Duodenal mucosa (tissue), 2 donors: ENCODE measurements around the gene PYGB.

Experiments
- H3K27ac ChIP-seq: one replicate; pipeline ENCODE4 v1.7.0; 2013; ENCODE audit warnings: low read depth, low read length
- H3K27me3 ChIP-seq, 2 donors: one replicate each; pipeline ENCODE4 v1.7.0; 2013; ENCODE audit warnings: low read length in 2 of 2, control low read depth in 1 of 2; ENCODE audit not compliant: insufficient read depth in 2 of 2, control insufficient read depth in 1 of 2
- H3K36me3 ChIP-seq, 2 donors: one replicate each; pipeline ENCODE4 v1.7.0; 2013; ENCODE audit warnings: low read length in 2 of 2, control low read depth in 1 of 2; ENCODE audit not compliant: insufficient read depth in 2 of 2, control insufficient read depth in 1 of 2
- H3K4me1 ChIP-seq, 2 donors: one replicate each; pipeline ENCODE4 v1.7.0; 2013; ENCODE audit warnings: low read length in 2 of 2, control low read depth in 1 of 2; ENCODE audit not compliant: insufficient read depth in 2 of 2, control insufficient read depth in 1 of 2
- H3K4me3 ChIP-seq, 2 donors: one replicate each; pipeline ENCODE4 v1.7.0; 2013; ENCODE audit warnings: low read length in 2 of 2, low read depth in 1 of 2
- H3K9ac ChIP-seq, 2 donors: one replicate each; pipeline ENCODE4 v1.7.0; 2013; ENCODE audit warnings: low read length in 2 of 2, low read depth in 1 of 2
- H3K9me3 ChIP-seq, 2 donors: one replicate each; pipeline ENCODE4 v1.7.0; 2013; ENCODE audit warnings: low read length in 2 of 2, control low read depth in 1 of 2; ENCODE audit not compliant: control insufficient read depth in 1 of 2

PYGB gene

GRCh38 chr20:25250508-25250907 is 2.6 kb downstream of the PYGB start:
- peaks cover 49 to 54% of the 10 kb centered on the region in 2 donors for H3K4me1 ChIP-seq
- no peak overlapping the region for H3K9ac ChIP-seq
- H3K27me3 ChIP-seq = no peaks in the 10 kb centered on the region
- H3K4me3 ChIP-seq = no peak overlapping the region
- no peaks in the 10 kb centered on the region for H3K9me3 ChIP-seq
- no peak overlapping the region for H3K27ac ChIP-seq
- peaks cover 0 to 6% of the 10 kb centered on the region in 2 donors for H3K36me3 ChIP-seq

GRCh38 chr20:25251019-25251418 is 3.1 kb downstream of the PYGB start:
- Histone ChIP-seq H3K9me3 (no peaks in the 10 kb centered on the region), H3K4me1 (peaks cover 49 to 54% of the 10 kb centered on the region in 2 donors), H3K27ac (no peak overlapping the region), H3K4me3 (no peak overlapping the region), H3K9ac (no peak overlapping the region), H3K27me3 (no peaks in the 10 kb centered on the region), H3K36me3 (peaks cover 0 to 6% of the 10 kb centered on the region in 2 donors)

- Histone ChIP-seq H3K9me3 (no peaks in the 10 kb centered on the region), H3K27ac (no peak overlapping the region), H3K4me1 (peaks cover 44 to 52% of the 10 kb centered on the region in 2 donors), H3K9ac (no peak overlapping the region), H3K36me3 (peaks cover 0 to 6% of the 10 kb centered on the region in 2 donors), H3K27me3 (no peaks in the 10 kb centered on the region), H3K4me3 (no peak overlapping the region)
These were observed 3.7 kb downstream of the PYGB start for GRCh38 chr20:25251558-25251957.

GRCh38 chr20:25252230-25252651 is 4.4 kb downstream of the PYGB start:
- Histone ChIP-seq H3K36me3 (peaks cover 0 to 6% of the 10 kb centered on the region in 2 donors), H3K9me3 (no peaks in the 10 kb centered on the region), H3K9ac (no peak overlapping the region), H3K4me1 (peaks cover 37 to 52% of the 10 kb centered on the region in 2 donors), H3K4me3 (no peak overlapping the region), H3K27me3 (no peaks in the 10 kb centered on the region), H3K27ac (no peak overlapping the region)

- Histone ChIP-seq H3K9ac (peak overlapping the region in 1 of 2 donors; percentile 38), H3K27me3 (no peaks in the 10 kb centered on the region), H3K4me1 (peaks cover 37 to 55% of the 10 kb centered on the region in 2 donors), H3K4me3 (no peak overlapping the region), H3K27ac (no peak overlapping the region), H3K9me3 (no peaks in the 10 kb centered on the region), H3K36me3 (peaks cover 0 to 6% of the 10 kb centered on the region in 2 donors)
These were observed 5.0 kb downstream of the PYGB start for GRCh38 chr20:25252686-25253421.

- no peak overlapping the region for H3K27ac ChIP-seq
- H3K4me3 ChIP-seq = no peak overlapping the region
- no peaks in the 10 kb centered on the region for H3K9me3 ChIP-seq
- H3K4me1 ChIP-seq = peaks cover 40 to 59% of the 10 kb centered on the region in 2 donors
- no peaks in the 10 kb centered on the region for H3K27me3 ChIP-seq
- no peak overlapping the region for H3K9ac ChIP-seq
- H3K36me3 ChIP-seq = peaks cover 0 to 6% of the 10 kb centered on the region in 2 donors
These were observed 5.9 kb downstream of the PYGB start for GRCh38 chr20:25253606-25254275.

- H3K9ac ChIP-seq = no peak overlapping the region
- H3K4me1 ChIP-seq = peaks cover 33 to 52% of the 10 kb centered on the region in 2 donors
- peaks cover 0 to 7% of the 10 kb centered on the region in 2 donors for H3K36me3 ChIP-seq
- H3K9me3 ChIP-seq = no peaks in the 10 kb centered on the region
- peak overlapping the region; percentile 1 for H3K27ac ChIP-seq
- no peaks in the 10 kb centered on the region for H3K27me3 ChIP-seq
- no peak overlapping the region for H3K4me3 ChIP-seq
These were observed 6.7 kb downstream of the PYGB start for GRCh38 chr20:25254571-25254970.

- Histone ChIP-seq H3K9me3 (no peaks in the 10 kb centered on the region), H3K4me1 (peaks cover 35 to 53% of the 10 kb centered on the region in 2 donors), H3K9ac (peak overlapping the region in 1 of 2 donors; percentile 6), H3K4me3 (no peak overlapping the region), H3K27me3 (no peaks in the 10 kb centered on the region), H3K36me3 (peaks cover 0 to 11% of the 10 kb centered on the region in 2 donors), H3K27ac (no peak overlapping the region)
These were observed 7.2 kb downstream of the PYGB start for GRCh38 chr20:25254986-25255680.

- no peaks in the 10 kb centered on the region for H3K9me3 ChIP-seq
- H3K4me3 ChIP-seq = no peak overlapping the region
- H3K36me3 ChIP-seq = peaks cover 0 to 11% of the 10 kb centered on the region in 2 donors
- H3K27ac ChIP-seq = no peak overlapping the region
- H3K9ac ChIP-seq = no peak overlapping the region
- H3K27me3 ChIP-seq = no peaks in the 10 kb centered on the region
- peaks cover 30 to 54% of the 10 kb centered on the region in 2 donors for H3K4me1 ChIP-seq
These were observed 8.5 kb downstream of the PYGB start for GRCh38 chr20:25256226-25256859.
